ENCODE data around the gene WHRN.

The WHRN gene

DNA sequence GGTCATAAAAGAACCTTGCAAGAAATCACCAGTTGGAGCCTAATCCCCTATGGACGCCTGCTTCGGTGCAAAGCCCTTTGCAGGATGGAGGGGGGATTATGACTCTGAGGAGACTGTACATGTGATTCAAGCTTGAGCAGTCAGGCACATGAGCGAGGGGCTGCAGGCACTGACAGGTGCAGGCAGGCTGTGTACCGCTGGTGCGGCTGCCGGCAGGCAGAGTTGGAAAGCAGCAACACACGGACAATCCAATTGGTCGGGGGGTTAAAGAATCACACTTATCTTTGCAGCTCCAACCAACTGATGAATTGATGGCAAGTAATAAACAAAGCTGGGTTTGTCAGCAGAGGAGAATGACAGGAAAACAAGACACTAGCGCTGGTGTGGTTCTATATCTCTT is 5.7 kb downstream of the WHRN start:
- Histone ChIP-seq H3K4me3 (ENCODE audit: low read depth in 1 of 2, low read length in 1 of 2) (no peak overlapping the region), H3K27me3 (peaks cover 68% of the 10 kb centered on the region), H3K27ac (no peak overlapping the region), H3K9me3 (no peaks in the 10 kb centered on the region), H3K36me3 (no peaks in the 10 kb centered on the region), H3K4me1 (ENCODE audit: control insufficient read depth in 1 of 2, insufficient read depth in 1 of 2, low read depth in 1 of 2, low read length in 1 of 2) (peaks cover 5 to 11% of the 10 kb centered on the region in 2 experiments)
- TF ChIP-seq, protein P1, sequence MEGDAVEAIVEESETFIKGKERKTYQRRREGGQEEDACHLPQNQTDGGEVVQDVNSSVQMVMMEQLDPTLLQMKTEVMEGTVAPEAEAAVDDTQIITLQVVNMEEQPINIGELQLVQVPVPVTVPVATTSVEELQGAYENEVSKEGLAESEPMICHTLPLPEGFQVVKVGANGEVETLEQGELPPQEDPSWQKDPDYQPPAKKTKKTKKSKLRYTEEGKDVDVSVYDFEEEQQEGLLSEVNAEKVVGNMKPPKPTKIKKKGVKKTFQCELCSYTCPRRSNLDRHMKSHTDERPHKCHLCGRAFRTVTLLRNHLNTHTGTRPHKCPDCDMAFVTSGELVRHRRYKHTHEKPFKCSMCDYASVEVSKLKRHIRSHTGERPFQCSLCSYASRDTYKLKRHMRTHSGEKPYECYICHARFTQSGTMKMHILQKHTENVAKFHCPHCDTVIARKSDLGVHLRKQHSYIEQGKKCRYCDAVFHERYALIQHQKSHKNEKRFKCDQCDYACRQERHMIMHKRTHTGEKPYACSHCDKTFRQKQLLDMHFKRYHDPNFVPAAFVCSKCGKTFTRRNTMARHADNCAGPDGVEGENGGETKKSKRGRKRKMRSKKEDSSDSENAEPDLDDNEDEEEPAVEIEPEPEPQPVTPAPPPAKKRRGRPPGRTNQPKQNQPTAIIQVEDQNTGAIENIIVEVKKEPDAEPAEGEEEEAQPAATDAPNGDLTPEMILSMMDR (IDR thresholded peaks at IDR 0.05) = no peak

DNA sequence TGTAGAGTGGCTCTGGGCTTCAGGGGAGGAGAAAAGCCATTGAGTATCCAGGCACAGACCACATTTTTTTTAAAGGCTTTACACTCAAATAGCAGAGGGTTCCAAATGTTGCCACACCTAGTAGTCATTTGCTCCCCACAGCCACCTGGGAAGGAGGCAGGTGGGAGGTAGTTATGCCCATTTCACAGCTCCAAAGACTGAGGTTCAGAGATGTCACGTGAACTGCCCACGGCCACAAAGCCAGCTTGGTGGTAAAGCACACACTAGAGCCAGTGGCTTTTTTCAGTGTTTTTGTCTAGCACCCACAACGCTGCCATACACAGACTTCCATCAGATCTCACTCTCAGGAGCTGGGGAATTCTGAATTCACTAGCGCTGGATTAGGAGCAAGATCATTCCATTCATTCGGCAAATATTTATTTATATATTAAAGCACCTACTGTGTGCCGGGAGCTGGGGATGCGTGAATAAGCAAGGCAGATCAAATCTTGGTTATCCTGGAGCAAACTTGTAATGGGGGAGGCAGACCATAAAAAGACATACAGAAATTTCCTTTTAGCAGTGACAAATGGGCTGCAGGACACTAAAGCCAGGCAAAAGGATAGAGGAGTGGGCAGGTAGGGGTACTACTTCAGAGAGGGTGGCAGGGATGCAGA is 7.4 kb downstream of the WHRN start:
- no peaks in the 10 kb centered on the region for H3K9me3 ChIP-seq
- no peaks in the 10 kb centered on the region for H3K36me3 ChIP-seq
- no peak overlapping the region for H3K4me3 ChIP-seq (ENCODE audit: low read depth in 1 of 2, low read length in 1 of 2)
- H3K4me1 ChIP-seq (ENCODE audit: control insufficient read depth in 1 of 2, insufficient read depth in 1 of 2, low read depth in 1 of 2, low read length in 1 of 2) = peaks cover 5 to 6% of the 10 kb centered on the region in 2 experiments
- H3K27me3 ChIP-seq = peaks cover 53% of the 10 kb centered on the region
- no peak overlapping the region for H3K27ac ChIP-seq
- TF ChIP-seq, protein P1 (IDR thresholded peaks at IDR 0.05) = no peak

DNA sequence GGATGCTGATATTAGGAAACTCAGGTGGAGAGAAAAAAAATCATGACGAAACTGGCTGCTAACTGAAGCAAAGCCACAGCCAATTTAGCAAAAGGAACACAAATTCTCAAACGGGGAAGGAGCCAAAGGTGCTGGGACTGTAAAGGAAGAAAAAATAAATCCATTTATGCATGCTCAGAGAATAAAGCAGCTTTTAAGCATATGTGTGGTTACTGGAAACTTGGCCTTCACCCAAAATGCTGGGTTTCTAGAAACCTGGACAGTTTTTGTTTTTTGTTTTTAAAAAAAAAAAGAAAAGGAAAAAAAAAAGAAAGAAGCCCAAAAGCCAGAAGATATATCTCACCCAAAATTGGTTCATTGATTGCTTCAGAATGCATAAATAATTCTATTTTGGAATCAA is 8.0 kb downstream of the WHRN start:
- Histone ChIP-seq H3K27ac (no peak overlapping the region), H3K4me1 (ENCODE audit: control insufficient read depth in 1 of 2, insufficient read depth in 1 of 2, low read depth in 1 of 2, low read length in 1 of 2) (peaks cover 5 to 6% of the 10 kb centered on the region in 2 experiments), H3K27me3 (peaks cover 47% of the 10 kb centered on the region), H3K4me3 (ENCODE audit: low read depth in 1 of 2, low read length in 1 of 2) (no peak overlapping the region), H3K36me3 (no peaks in the 10 kb centered on the region), H3K9me3 (no peaks in the 10 kb centered on the region)
- TF ChIP-seq, protein P1 (IDR thresholded peaks at IDR 0.05) = no peak

DNA sequence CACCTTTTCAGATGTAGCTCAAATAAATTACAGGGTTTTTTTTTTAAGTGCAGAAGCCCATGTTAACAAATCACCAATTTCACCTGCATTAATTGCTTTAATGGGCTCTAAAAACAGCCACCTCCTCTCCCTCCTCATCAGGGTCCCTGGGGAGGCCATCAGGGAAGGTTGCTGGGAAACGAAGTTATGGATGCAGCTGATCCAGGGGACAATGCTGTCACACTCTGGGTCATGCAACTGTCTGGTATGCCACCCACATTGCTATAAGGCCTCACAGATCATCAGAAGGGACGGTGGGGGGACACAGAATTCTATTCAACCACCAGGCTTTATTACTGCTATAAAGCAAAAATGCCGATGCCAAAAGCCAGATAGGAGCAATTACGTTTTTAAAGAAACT is 9.3 kb downstream of the WHRN start:
- Histone ChIP-seq H3K27ac (no peak overlapping the region), H3K4me1 (ENCODE audit: control insufficient read depth in 1 of 2, insufficient read depth in 1 of 2, low read depth in 1 of 2, low read length in 1 of 2) (peaks cover 5 to 6% of the 10 kb centered on the region in 2 experiments), H3K27me3 (peaks cover 35% of the 10 kb centered on the region), H3K4me3 (ENCODE audit: low read depth in 1 of 2, low read length in 1 of 2) (no peak overlapping the region), H3K36me3 (no peaks in the 10 kb centered on the region), H3K9me3 (no peaks in the 10 kb centered on the region)
- TF ChIP-seq, protein P1 (IDR thresholded peaks at IDR 0.05) = no peak

DNA sequence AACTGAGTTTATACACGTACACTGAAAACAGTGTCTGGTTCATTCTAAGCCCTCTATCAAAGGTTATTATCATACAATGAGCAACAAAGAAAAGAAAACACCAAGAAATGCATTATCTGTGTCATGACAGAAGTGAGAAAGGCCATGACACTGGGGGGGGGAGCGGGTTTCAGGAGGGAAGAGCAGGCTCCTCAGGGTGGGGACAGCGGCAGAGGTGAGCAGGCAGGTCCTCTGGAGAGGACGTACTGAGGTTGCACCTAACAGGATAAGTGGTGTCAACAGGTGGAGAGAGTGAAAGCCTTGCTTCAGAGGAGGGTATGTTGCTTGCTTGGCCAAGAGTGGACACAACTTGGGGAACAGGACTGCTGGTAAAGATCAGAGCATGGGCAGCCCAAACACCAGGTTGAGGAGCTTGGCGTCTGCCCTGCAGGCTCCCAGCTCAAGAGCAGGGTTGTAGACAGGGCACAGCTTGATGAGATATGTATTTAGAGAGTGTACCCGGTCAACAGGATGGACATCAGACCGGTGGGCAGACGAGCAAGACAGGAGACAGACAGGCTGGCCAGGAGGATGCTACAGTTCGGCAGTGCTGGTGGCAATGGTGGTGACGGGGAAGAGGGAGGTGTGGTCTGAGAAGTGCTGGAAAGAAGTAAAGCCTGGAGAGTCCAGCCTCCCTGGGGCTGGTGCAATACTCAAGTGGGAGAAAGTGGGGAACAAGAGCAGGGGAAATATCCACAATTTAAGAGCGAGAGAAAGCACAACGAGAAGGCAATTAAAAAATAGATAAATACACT is 10.3 kb downstream of the WHRN start:
- Histone ChIP-seq H3K4me1 (ENCODE audit: control insufficient read depth in 1 of 2, insufficient read depth in 1 of 2, low read depth in 1 of 2, low read length in 1 of 2) (peaks cover 5 to 6% of the 10 kb centered on the region in 2 experiments), H3K36me3 (no peaks in the 10 kb centered on the region), H3K4me3 (ENCODE audit: low read depth in 1 of 2, low read length in 1 of 2) (no peak overlapping the region), H3K27me3 (peaks cover 24% of the 10 kb centered on the region), H3K27ac (no peak overlapping the region), H3K9me3 (no peaks in the 10 kb centered on the region)
- TF ChIP-seq, protein P1 (IDR thresholded peaks at IDR 0.05) = no peak
